Right lobe of liver (tissue), 4 donors: Measurements from ENCODE around the gene IL18RAP.

Experiments
- CTCF ChIP-seq, 4 donors: fragments of 200-600 bp in 3 of 4; fragments of 450-650 bp in 1 of 4; IDR thresholded peaks; one replicate each; pipeline versions ENCODE4 v1.5.1 to v1.8.0; 2016 to 2022; ENCODE audit warnings: antibody characterized with exemption in 4 of 4, mild to moderate bottlenecking in 2 of 4
- POLR2A ChIP-seq: fragments of 450-650 bp; IDR thresholded peaks from one replicate; pipeline ENCODE4 v1.6.1; 2017; ENCODE audit warnings: antibody characterized with exemption, mild to moderate bottlenecking
- donor health status: DM: no; HTN: no; CAD: no.
- donor health status: DM: no; HTN: no; CAD: no.
- donor health status: DM: no; HTN: yes; CAD: no.

GRCh38 chr2:102486941-102487702 is 64.2 kb downstream of the IL18RAP start:
- TF ChIP-seq POLR2A = no peak
- TF ChIP-seq CTCF (IDR thresholded peaks at IDR 0.05) = no peak
